Epithelial cell of proximal tubule (primary cell): ENCODE data around the gene KRT16. TPM values are rescaled to one million over a fixed set of nuclear protein-coding genes. Genes with fewer than 3 reads are reported as not detected.
"Not testable (repeated sequence)": the region's sequence is repeated elsewhere in the genome, so short reads cannot be mapped to it uniquely, and the experiment has no call there.

Experiments
- DNase-seq: peaks from one replicate; pipeline ENCODE4 v3.0.0-alpha.2; 2011; ENCODE audit warnings: low read depth
- H3K4me3 ChIP-seq: 2 replicates; pipeline ENCODE4 v1.5.1; 2011; ENCODE audit warnings: low read depth, mild to moderate bottlenecking, low read length
- CTCF ChIP-seq: conservative IDR thresholded peaks from 2 replicates; pipeline ENCODE4 v1.5.1; 2012; ENCODE audit warnings: low read depth, mild to moderate bottlenecking, low read length
- total RNA-seq: library from RNA; depleted of rRNA; stranded (reverse); fragments of >200 nt; gene quantifications from 2 replicates; pipeline ENCODE4 v1.2.3, GENCODE V29; 2015

KRT16 gene
- total RNA-seq, 1 donor from 2014 or later: 4.3 TPM

- no peak for TF ChIP-seq CTCF
- no peak overlapping the region for H3K4me3 ChIP-seq
- no peak for DNase-seq
These were observed 913 bp upstream of the KRT16 start for GRCh38 chr17:41613277-41614082.

- no peak for TF ChIP-seq CTCF
- no peak overlapping the region for H3K4me3 ChIP-seq
- no peak for DNase-seq
These were observed 1.5 kb downstream of the KRT16 start for GRCh38 chr17:41610965-41611640.

- not testable (repeated sequence) for H3K4me3 ChIP-seq, DNase-seq
These were observed 2.5 kb downstream of the KRT16 start for GRCh38 chr17:41610061-41610517.

- not testable (repeated sequence) for H3K4me3 ChIP-seq, DNase-seq
These were observed 5.6 kb downstream of the KRT16 start for GRCh38 chr17:41606930-41607329.

- H3K4me3 ChIP-seq: no peak overlapping the region
- DNase-seq: no peak
- no peak for TF ChIP-seq CTCF
These were observed 10.0 kb downstream of the KRT16 start for GRCh38 chr17:41602524-41602923.

GRCh38 chr17:41600318-41600717 lies 12.2 kb downstream of the KRT16 start:
- DNase-seq: no peak
- TF ChIP-seq CTCF: no peak
- no peak overlapping the region for H3K4me3 ChIP-seq

- no peak for DNase-seq
- no peak for TF ChIP-seq CTCF
- H3K4me3 ChIP-seq: no peak overlapping the region
These were observed 12.9 kb downstream of the KRT16 start for GRCh38 chr17:41599680-41600079.

- no peak for TF ChIP-seq CTCF
- no peak overlapping the region for H3K4me3 ChIP-seq
- no peak for DNase-seq
These were observed 17.0 kb downstream of the KRT16 start for GRCh38 chr17:41595585-41595984.
